K562 treated with DMSO at 1 percent for 12 hours (cell line): ENCODE data around the gene DHX36. TPM values are rescaled to one million over a fixed set of nuclear protein-coding genes. Genes with fewer than 3 reads are reported as not detected.

Experiments used
- total RNA-seq: library from RNA; unstranded; fragments of 300-600 nt; gene quantifications from 2 replicates; pipeline ENCODE4 v1.2.3, GENCODE V29; 2022; ENCODE audit not compliant: insufficient read depth

Gene DHX36, protein sequence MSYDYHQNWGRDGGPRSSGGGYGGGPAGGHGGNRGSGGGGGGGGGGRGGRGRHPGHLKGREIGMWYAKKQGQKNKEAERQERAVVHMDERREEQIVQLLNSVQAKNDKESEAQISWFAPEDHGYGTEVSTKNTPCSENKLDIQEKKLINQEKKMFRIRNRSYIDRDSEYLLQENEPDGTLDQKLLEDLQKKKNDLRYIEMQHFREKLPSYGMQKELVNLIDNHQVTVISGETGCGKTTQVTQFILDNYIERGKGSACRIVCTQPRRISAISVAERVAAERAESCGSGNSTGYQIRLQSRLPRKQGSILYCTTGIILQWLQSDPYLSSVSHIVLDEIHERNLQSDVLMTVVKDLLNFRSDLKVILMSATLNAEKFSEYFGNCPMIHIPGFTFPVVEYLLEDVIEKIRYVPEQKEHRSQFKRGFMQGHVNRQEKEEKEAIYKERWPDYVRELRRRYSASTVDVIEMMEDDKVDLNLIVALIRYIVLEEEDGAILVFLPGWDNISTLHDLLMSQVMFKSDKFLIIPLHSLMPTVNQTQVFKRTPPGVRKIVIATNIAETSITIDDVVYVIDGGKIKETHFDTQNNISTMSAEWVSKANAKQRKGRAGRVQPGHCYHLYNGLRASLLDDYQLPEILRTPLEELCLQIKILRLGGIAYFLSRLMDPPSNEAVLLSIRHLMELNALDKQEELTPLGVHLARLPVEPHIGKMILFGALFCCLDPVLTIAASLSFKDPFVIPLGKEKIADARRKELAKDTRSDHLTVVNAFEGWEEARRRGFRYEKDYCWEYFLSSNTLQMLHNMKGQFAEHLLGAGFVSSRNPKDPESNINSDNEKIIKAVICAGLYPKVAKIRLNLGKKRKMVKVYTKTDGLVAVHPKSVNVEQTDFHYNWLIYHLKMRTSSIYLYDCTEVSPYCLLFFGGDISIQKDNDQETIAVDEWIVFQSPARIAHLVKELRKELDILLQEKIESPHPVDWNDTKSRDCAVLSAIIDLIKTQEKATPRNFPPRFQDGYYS
- total RNA-seq, result 14.5 and 35.9 TPM in 2 replicates

DNA sequence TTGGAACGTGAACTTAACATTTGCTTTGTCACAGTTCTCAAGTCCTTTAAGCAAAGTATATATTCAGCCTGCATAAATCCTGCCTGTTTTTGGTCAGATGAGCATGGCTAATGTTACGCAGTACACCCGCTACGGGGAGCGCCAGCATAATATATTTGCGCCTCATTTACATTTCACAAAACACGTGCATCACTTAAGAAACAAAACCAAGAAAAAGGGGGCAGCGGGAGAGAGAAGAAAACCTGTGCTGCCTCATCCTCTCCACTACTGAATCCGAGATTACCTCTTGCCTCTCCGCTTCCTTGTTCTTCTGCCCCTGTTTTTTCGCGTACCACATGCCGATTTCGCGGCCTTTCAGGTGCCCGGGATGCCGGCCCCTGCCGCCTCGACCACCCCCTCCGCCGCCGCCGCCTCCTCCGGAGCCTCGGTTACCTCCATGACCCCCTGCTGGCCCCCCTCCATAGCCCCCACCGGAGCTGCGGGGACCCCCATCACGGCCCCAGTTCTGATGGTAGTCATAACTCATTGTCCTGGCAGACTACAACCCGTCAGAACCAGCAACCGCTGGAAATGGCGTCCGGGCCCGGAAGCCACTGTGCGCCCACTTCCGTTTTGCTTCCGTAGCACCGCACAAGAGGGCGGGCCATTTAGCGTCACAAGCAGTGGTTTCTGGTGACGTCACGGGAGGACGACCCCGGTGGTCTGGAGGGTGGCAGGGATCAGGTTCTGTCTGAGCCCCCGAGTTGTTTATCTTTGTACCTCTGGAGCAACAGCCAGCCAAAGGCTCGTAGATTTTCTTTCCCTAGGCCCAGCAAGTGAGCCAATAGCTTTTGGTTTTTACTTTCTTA, at the start of gene DHX36:
DHX36 (minus strand) TSS at position 597 of the 848 bp plus-strand sequence; CDS start at position 526, 71 bp downstream.

Other genes starting within 250 kb of the DHX36 start
- gene ARHGEF26, start 203.1 kb downstream of the DHX36 start, total RNA-seq, result 0.15 TPM in 1 of 2 replicates, not detected in the other
- not detected in 2 replicates for gene GPR149, start 105.7 kb upstream of the DHX36 start, total RNA-seq